NCI-H1694 treated with DMSO at 0.1 percent for 48 hours (cell line): ENCODE measurements around the gene UQCC5.

Experiments used
- DNase-seq: peaks from one replicate; lab custom pipeline; 2025; lab: John Stamatoyannopoulos, UW

UQCC5 gene

GRCh38 chr3:52570076-52570475 is 33.7 kb downstream of the UQCC5 start:
- no peak for DNase-seq

GRCh38 chr3:52572221-52572620 is 35.8 kb downstream of the UQCC5 start:
- no peak for DNase-seq

- DNase-seq = no peak
Observed at GRCh38 chr3:52574056-52574965, 37.9 kb downstream of the UQCC5 start.
